ENCODE data around the gene MBTD1. TPM values are rescaled to one million over a fixed set of nuclear protein-coding genes. Genes with fewer than 3 reads are reported as not detected.

Gene MBTD1
- total and polyA plus RNA-seq, 9 of the 15 experiments (the other 6 are each of a cell fraction or from before 2014, with no cell fraction given): 2.1 to 26.3 (median 13.3) TPM

GRCh38 chr17:51258756-51259563 lies 889 bp downstream of the MBTD1 start (continued):
- TF ChIP-seq ZNF518B (CRISPR knock-in tag; IDR thresholded peaks at IDR 0.05) (no peak), POLR2AphosphoS5 (IDR thresholded peaks at IDR 0.05; ENCODE audit: control insufficient read depth, insufficient read depth, low read depth, low read length) (no peak), ZNF395 (CRISPR knock-in tag; IDR thresholded peaks at IDR 0.05) (no peak), ZNF140 (CRISPR knock-in tag; IDR thresholded peaks at IDR 0.05) (no peak), MTA2 (IDR thresholded peaks at IDR 0.05; ENCODE audit: low read depth) (no peak), RBM25 (IDR thresholded peaks at IDR 0.05; ENCODE audit: low read depth, low read length, severe bottlenecking) (no peak), ZNF668 (CRISPR knock-in tag; IDR thresholded peaks at IDR 0.05) (no peak), ZC3H8 (IDR thresholded peaks at IDR 0.05) (no peak), ZNF583 (CRISPR knock-in tag; IDR thresholded peaks at IDR 0.05) (no peak), PPARD (CRISPR knock-in tag; IDR thresholded peaks at IDR 0.05) (no peak), EGR1 (conservative IDR thresholded peaks at IDR 0.05) (no peak; the same call in 1 of the 2 replicates), SMARCA5 (IDR thresholded peaks at IDR 0.05) (no peak), NCOA2 (IDR thresholded peaks at IDR 0.05; ENCODE audit: partially characterized antibody in 2 of 2) (no peak), TBL1XR1 (IDR thresholded peaks at IDR 0.05; ENCODE audit: low read length in 2 of 2) (no peak), POU5F1 (IDR thresholded peaks at IDR 0.05; ENCODE audit: borderline replicate concordance, low read depth, low read length, partially characterized antibody) (no peak), SIRT6 (IDR thresholded peaks at IDR 0.05; ENCODE audit: low read depth, low read length) (no peak), ZNF311 (CRISPR knock-in tag; IDR thresholded peaks at IDR 0.05) (no peak), ZNF57 (CRISPR knock-in tag; IDR thresholded peaks at IDR 0.05) (no peak), ID3 (CRISPR knock-in tag; IDR thresholded peaks at IDR 0.05) (no peak), ID3 (tag; IDR thresholded peaks at IDR 0.05) (no peak), PYGO2 (tag; IDR thresholded peaks at IDR 0.05) (no peak)
